UCSD-AML1 (cell line): ENCODE measurements around the gene IGSF8.

ENCODE experiments used
- DNase-seq: peaks from one replicate; lab custom pipeline; 2025; ENCODE audit not compliant: unreplicated experiment; lab: John Stamatoyannopoulos, UW

IGSF8 gene

GRCh38 chr1:160043543-160043942, 54.9 kb downstream of the IGSF8 start:
- DNase-seq, result no peak
